Measurements from ENCODE around the gene PPM1J. TPM values are rescaled to one million over a fixed set of nuclear protein-coding genes. Genes with fewer than 3 reads are reported as not detected.

PPM1J gene
- total RNA-seq, 4 donors from 2014 or later, result 6.6 to 22.1 (median 13.4) TPM

- Histone ChIP-seq H3K9me3 (no peaks in the 10 kb centered on the region), H3K4me3 (peak overlapping the region; percentile 67), H3K4me1 (peaks cover 35% of the 10 kb centered on the region), H3K36me3 (no peaks in the 10 kb centered on the region), H3K27ac (no peak overlapping the region), H3K27me3 (no peaks in the 10 kb centered on the region)
- 43% methylated on average over 11 of the region's 14 CpGs for WGBS
- TF ChIP-seq POLR2A (IDR thresholded peaks at IDR 0.05) (no peak), CTCF (IDR thresholded peaks at IDR 0.05) (no peak), POLR2AphosphoS5 (IDR thresholded peaks at IDR 0.05) (no peak), EP300 (IDR thresholded peaks at IDR 0.05) (no peak)
- DNase-seq (ENCODE audit: low spot score in 2 of 2), result no peak
These were observed 1.4 kb downstream of the PPM1J start for GRCh38 chr1:112713466-112714312.

GRCh38 chr1:112712701-112713128, 2.4 kb downstream of the PPM1J start:
- Histone ChIP-seq H3K36me3 (no peaks in the 10 kb centered on the region), H3K27ac (no peak overlapping the region), H3K27me3 (no peaks in the 10 kb centered on the region), H3K4me1 (peaks cover 30% of the 10 kb centered on the region), H3K9me3 (no peaks in the 10 kb centered on the region), H3K4me3 (no peak overlapping the region)
- DNase-seq (ENCODE audit: low spot score in 2 of 2), result no peak
- 78% methylated on average over 5 of the region's 9 CpGs for WGBS
- TF ChIP-seq POLR2AphosphoS5 (IDR thresholded peaks at IDR 0.05) (no peak), CTCF (IDR thresholded peaks at IDR 0.05) (no peak), POLR2A (IDR thresholded peaks at IDR 0.05) (no peak), EP300 (IDR thresholded peaks at IDR 0.05) (no peak)

GRCh38 chr1:112712191-112712590, 2.9 kb downstream of the PPM1J start:
- TF ChIP-seq CTCF (IDR thresholded peaks at IDR 0.05) (no peak), EP300 (IDR thresholded peaks at IDR 0.05) (no peak), POLR2AphosphoS5 (IDR thresholded peaks at IDR 0.05) (no peak), POLR2A (IDR thresholded peaks at IDR 0.05) (no peak)
- no peak overlapping the region for H3K27ac ChIP-seq
- peaks cover 35% of the 10 kb centered on the region for H3K4me1 ChIP-seq
- H3K9me3 ChIP-seq, result no peaks in the 10 kb centered on the region
- no peaks in the 10 kb centered on the region for H3K36me3 ChIP-seq
- WGBS, result 88% methylated on average over 7 of the region's 7 CpGs
- DNase-seq (ENCODE audit: low spot score in 2 of 2), result no peak
- no peaks in the 10 kb centered on the region for H3K27me3 ChIP-seq
- H3K4me3 ChIP-seq, result no peak overlapping the region

- H3K4me3 ChIP-seq, result no peak overlapping the region
- TF ChIP-seq CTCF (IDR thresholded peaks at IDR 0.05), result no peak
- no peak for TF ChIP-seq POLR2AphosphoS5 (IDR thresholded peaks at IDR 0.05)
- no peak for TF ChIP-seq POLR2A (IDR thresholded peaks at IDR 0.05)
- TF ChIP-seq EP300 (IDR thresholded peaks at IDR 0.05), result no peak
- no peaks in the 10 kb centered on the region for H3K9me3 ChIP-seq
- H3K27me3 ChIP-seq, result no peaks in the 10 kb centered on the region
- WGBS, result 75% methylated on average over 11 of the region's 11 CpGs
- H3K4me1 ChIP-seq, result peaks cover 35% of the 10 kb centered on the region
- no peak overlapping the region for H3K27ac ChIP-seq
- no peaks in the 10 kb centered on the region for H3K36me3 ChIP-seq
- DNase-seq (ENCODE audit: low spot score in 2 of 2), result no peak
These were observed 3.5 kb downstream of the PPM1J start for GRCh38 chr1:112711670-112712069.

- Histone ChIP-seq H3K27ac (no peak overlapping the region), H3K36me3 (no peaks in the 10 kb centered on the region), H3K27me3 (no peaks in the 10 kb centered on the region), H3K9me3 (no peaks in the 10 kb centered on the region), H3K4me1 (peaks cover 32% of the 10 kb centered on the region), H3K4me3 (no peak overlapping the region)
- no peak for DNase-seq (ENCODE audit: low spot score in 2 of 2)
- TF ChIP-seq EP300 (IDR thresholded peaks at IDR 0.05) (no peak), POLR2A (IDR thresholded peaks at IDR 0.05) (no peak), POLR2AphosphoS5 (IDR thresholded peaks at IDR 0.05) (no peak), CTCF (IDR thresholded peaks at IDR 0.05) (no peak)
- 80% methylated on average over 7 of the region's 7 CpGs for WGBS
These were observed 4.1 kb downstream of the PPM1J start for GRCh38 chr1:112711041-112711440.

All from suprapubic skin (tissue), 4 donors.